NT2/D1 (cell line): ENCODE data around the gene RPS6KA4.

ENCODE experiments used
- DNase-seq: peaks from one replicate; pipeline ENCODE4 v3.0.0-alpha.2; 2011; ENCODE audit warnings: low read depth, low spot score
- H3K27me3 ChIP-seq: 2 replicates; pipeline ENCODE4 v1.6.0; 2011; ENCODE audit warnings: mild to moderate bottlenecking; ENCODE audit not compliant: insufficient read length, insufficient read depth
- H3K36me3 ChIP-seq: 2 replicates; pipeline ENCODE4 v1.6.1; 2011; ENCODE audit warnings: mild to moderate bottlenecking, low read length, mixed read lengths; ENCODE audit not compliant: insufficient read depth, insufficient read length
- H3K4me1 ChIP-seq: 2 replicates; pipeline ENCODE4 v1.5.1; 2011; ENCODE audit not compliant: insufficient read depth, insufficient read length
- H3K4me3 ChIP-seq: 2 replicates; pipeline ENCODE4 v1.5.1; 2011; ENCODE audit warnings: low read depth; ENCODE audit not compliant: insufficient read length
- H3K9ac ChIP-seq: 2 replicates; pipeline ENCODE4 v1.6.0; 2011; ENCODE audit warnings: low read depth; ENCODE audit not compliant: insufficient read length
- H3K9me3 ChIP-seq: 2 replicates; pipeline ENCODE4 v1.5.1; 2011; ENCODE audit warnings: mild to moderate bottlenecking, low read length; ENCODE audit not compliant: insufficient read depth
- SUZ12 ChIP-seq: IDR thresholded peaks from 2 replicates; pipeline ENCODE4 v1.6.1; 2011; ENCODE audit not compliant: insufficient read length, insufficient read depth; ENCODE audit errors: extremely low read depth
- YY1 ChIP-seq: IDR thresholded peaks from 2 replicates; pipeline ENCODE4 v1.6.1; 2011; ENCODE audit not compliant: insufficient read length, insufficient read depth
- ZNF274 ChIP-seq: IDR thresholded peaks from 2 replicates; pipeline ENCODE4 v1.6.1; 2011; ENCODE audit warnings: mild to moderate bottlenecking, low read depth, low read length

The RPS6KA4 gene

GRCh38 chr11:64358536-64358906, 441 bp upstream of the RPS6KA4 start:
- Histone ChIP-seq H3K4me3 (peak overlapping the region; percentile 95), H3K9me3 (no peaks in the 10 kb centered on the region), H3K36me3 (peaks cover 37% of the 10 kb centered on the region), H3K4me1 (peaks cover 48% of the 10 kb centered on the region), H3K27me3 (no peaks in the 10 kb centered on the region), H3K9ac (peak overlapping the region; percentile 94)
- TF ChIP-seq ZNF274 (no peak), YY1 (no peak), SUZ12 (no peak)
- DNase-seq = no peak

- Histone ChIP-seq H3K36me3 (peaks cover 48% of the 10 kb centered on the region), H3K4me3 (peak overlapping the region; percentile 95), H3K4me1 (peaks cover 43% of the 10 kb centered on the region), H3K9me3 (no peaks in the 10 kb centered on the region), H3K9ac (peak overlapping the region; percentile 94), H3K27me3 (no peaks in the 10 kb centered on the region)
- no peak for TF ChIP-seq ZNF274
- no peak for TF ChIP-seq YY1
- TF ChIP-seq SUZ12 = no peak
- DNase-seq = no peak
Observed at GRCh38 chr11:64359712-64360445, 917 bp downstream of the RPS6KA4 start.

DNA sequence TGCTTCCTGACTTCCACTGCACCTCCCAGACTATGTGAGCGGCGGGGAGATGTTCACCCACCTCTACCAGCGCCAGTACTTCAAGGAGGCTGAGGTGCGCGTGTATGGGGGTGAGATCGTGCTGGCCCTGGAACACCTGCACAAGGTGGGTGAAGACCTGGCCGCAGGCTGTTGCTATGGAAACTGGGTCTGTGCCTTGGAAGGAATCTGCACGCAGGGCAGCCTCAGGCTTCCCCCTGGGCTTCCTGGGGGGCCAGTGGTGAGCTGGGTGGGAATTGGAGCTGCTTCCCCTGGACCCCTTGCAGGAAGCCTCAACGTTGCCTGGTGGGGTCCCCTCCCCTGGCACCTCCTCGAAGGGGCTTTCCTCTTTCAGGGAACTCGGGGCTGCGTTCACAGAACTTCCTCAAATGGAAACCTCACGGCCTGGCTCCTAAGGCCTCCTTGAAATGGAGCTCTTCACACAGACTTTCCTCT, 1.5 kb downstream of the RPS6KA4 start:
- no peak for DNase-seq
- TF ChIP-seq SUZ12 (no peak), ZNF274 (no peak), YY1 (no peak)
- no peaks in the 10 kb centered on the region for H3K9me3 ChIP-seq
- H3K4me1 ChIP-seq = peaks cover 41% of the 10 kb centered on the region
- H3K36me3 ChIP-seq = peaks cover 54% of the 10 kb centered on the region
- H3K9ac ChIP-seq = peak overlapping the region; percentile 56
- no peaks in the 10 kb centered on the region for H3K27me3 ChIP-seq
- no peak overlapping the region for H3K4me3 ChIP-seq

GRCh38 chr11:64361659-64362058, 2.7 kb downstream of the RPS6KA4 start:
- no peaks in the 10 kb centered on the region for H3K27me3 ChIP-seq
- peaks cover 59% of the 10 kb centered on the region for H3K36me3 ChIP-seq
- no peak overlapping the region for H3K4me3 ChIP-seq
- H3K4me1 ChIP-seq = peaks cover 37% of the 10 kb centered on the region
- no peaks in the 10 kb centered on the region for H3K9me3 ChIP-seq
- H3K9ac ChIP-seq = no peak overlapping the region
- TF ChIP-seq ZNF274 = no peak
- TF ChIP-seq YY1 = no peak
- no peak for TF ChIP-seq SUZ12
- DNase-seq = no peak

GRCh38 chr11:64362339-64362738, 3.4 kb downstream of the RPS6KA4 start:
- H3K4me3 ChIP-seq = no peak overlapping the region
- no peak for TF ChIP-seq YY1
- TF ChIP-seq SUZ12 = no peak
- no peak for TF ChIP-seq ZNF274
- DNase-seq = no peak
- H3K36me3 ChIP-seq = peaks cover 60% of the 10 kb centered on the region
- no peaks in the 10 kb centered on the region for H3K27me3 ChIP-seq
- no peaks in the 10 kb centered on the region for H3K9me3 ChIP-seq
- peaks cover 31% of the 10 kb centered on the region for H3K4me1 ChIP-seq
- no peak overlapping the region for H3K9ac ChIP-seq

- H3K4me3 ChIP-seq = no peak overlapping the region
- no peak for DNase-seq
- H3K4me1 ChIP-seq = peaks cover 16% of the 10 kb centered on the region
- no peak for TF ChIP-seq ZNF274
- no peak for TF ChIP-seq SUZ12
- TF ChIP-seq YY1 = no peak
- peaks cover 76% of the 10 kb centered on the region for H3K36me3 ChIP-seq
- no peaks in the 10 kb centered on the region for H3K9me3 ChIP-seq
- no peaks in the 10 kb centered on the region for H3K27me3 ChIP-seq
- H3K9ac ChIP-seq = no peak overlapping the region
Observed at GRCh38 chr11:64364435-64364834, 5.5 kb downstream of the RPS6KA4 start.

DNA sequence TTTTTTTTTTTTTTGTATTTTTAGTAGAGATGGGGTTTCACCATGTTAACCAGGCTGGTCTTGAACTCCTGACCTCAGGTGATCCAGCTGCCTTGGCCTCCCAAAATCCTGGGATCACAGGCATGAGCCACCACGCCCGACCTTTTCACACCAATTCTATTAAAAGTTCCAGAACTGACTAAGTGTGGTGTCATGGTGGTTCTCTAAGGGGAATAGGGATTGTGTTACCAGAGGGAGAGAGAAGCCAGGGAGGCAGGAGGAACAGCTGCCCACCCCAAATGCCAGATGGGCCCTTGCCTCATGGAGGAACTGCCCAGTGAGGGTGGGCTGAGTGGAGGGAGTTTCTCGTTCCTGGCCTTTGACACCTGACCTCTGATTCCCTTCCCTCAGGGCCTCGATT, 5.9 kb downstream of the RPS6KA4 start:
- Histone ChIP-seq H3K9ac (no peak overlapping the region), H3K4me3 (no peak overlapping the region), H3K9me3 (no peaks in the 10 kb centered on the region), H3K4me1 (peaks cover 11% of the 10 kb centered on the region), H3K27me3 (no peaks in the 10 kb centered on the region), H3K36me3 (peaks cover 80% of the 10 kb centered on the region)
- TF ChIP-seq SUZ12 (no peak), ZNF274 (no peak), YY1 (no peak)
- DNase-seq = no peak
